ENCODE data around the gene C6. TPM values are rescaled to one million over a fixed set of nuclear protein-coding genes. Genes with fewer than 3 reads are reported as not detected.

The C6 gene
- total RNA-seq, 4 donors from 2014 or later, result 1.7 to 6.3 (median 3.1) TPM

DNA sequence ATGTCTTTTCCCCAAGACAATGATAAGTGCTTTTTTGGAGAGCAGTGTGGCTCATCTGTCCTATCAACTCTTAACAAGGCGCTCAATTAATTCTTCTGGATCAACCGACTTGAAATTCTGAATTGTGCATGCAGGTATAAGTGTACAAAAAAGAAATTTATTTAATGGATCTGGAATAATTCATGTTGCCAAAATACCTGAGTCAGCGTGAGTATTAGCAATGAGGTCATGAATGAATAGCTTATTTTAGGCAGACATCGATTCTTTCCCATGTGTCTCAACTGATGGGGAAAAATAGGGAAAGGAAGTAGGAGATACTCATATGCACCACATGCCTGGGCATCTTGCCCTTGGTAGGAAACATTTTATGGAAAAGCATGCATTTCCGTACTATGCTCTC, 68.0 kb downstream of the C6 start:
- DNase-seq (ENCODE audit: extremely low spot score), result no peak
- Histone ChIP-seq H3K27ac (replicated peaks in 1 of 4) (no peak overlapping the region), H3K4me3 (no peak overlapping the region), H3K27me3 (no peaks in the 10 kb centered on the region), H3K4me1 (no peaks in the 10 kb centered on the region), H3K9me3 (peaks cover 0 to under 1% (median 0%) of the 10 kb centered on the region in 4 donors), H3K36me3 (peaks cover 0 to 28% (median 0%) of the 10 kb centered on the region in 4 donors)
- TF ChIP-seq CTCF (IDR thresholded peaks at IDR 0.05) (no peak), POLR2AphosphoS5 (IDR thresholded peaks at IDR 0.05) (no peak), POLR2A (IDR thresholded peaks at IDR 0.05; ENCODE audit: low read depth) (no peak), EP300 (IDR thresholded peaks at IDR 0.05) (no peak)
- intact Hi-C loops (cut with DNase I), result no loop called here
- 81% methylated on average over 5 of the region's 5 CpGs for WGBS

DNA sequence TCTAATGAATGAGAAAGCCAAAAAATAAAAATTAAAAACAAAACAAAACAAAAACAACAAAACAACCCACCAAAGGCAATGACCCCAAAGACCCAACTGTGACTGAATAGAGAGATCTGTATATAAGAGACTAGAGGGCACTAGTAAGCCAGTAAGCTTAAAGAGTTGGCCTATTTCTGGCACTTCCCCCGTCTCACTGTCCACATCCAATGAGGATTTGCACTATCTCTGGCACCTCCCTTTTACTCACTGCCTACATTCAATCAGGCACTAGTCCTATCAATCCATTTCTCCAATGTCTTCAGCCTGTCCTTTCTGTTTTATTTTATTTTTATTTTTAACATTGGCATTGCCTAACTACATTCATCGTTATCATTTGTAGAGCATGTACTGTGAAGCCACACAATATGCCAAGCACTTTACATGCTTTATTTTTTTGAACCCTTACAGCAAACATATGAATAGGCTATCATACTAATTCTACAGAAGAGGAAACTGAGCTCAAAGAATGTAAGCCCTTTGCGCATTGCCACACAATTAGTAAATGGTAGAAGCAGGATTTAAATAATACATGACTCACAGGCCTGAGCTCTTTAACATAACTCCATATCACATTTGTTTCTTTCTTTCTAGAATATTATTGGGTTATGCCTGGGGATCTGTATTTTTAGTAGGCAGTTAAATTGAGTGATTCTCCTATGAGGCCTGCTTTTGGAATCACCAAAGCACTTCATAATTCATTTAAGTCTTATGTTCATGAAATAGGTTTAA, 70.0 kb downstream of the C6 start:
- Histone ChIP-seq H3K27ac (replicated peaks in 1 of 4) (no peak overlapping the region), H3K27me3 (no peaks in the 10 kb centered on the region), H3K9me3 (peaks cover 0 to 8% (median 0%) of the 10 kb centered on the region in 4 donors), H3K36me3 (peaks cover 0 to 17% (median 0%) of the 10 kb centered on the region in 4 donors), H3K4me3 (no peak overlapping the region), H3K4me1 (no peaks in the 10 kb centered on the region)
- DNase-seq (ENCODE audit: extremely low spot score), result no peak
- TF ChIP-seq CTCF (IDR thresholded peaks at IDR 0.05), result no peak
- no peak for TF ChIP-seq EP300 (IDR thresholded peaks at IDR 0.05)
- no peak for TF ChIP-seq POLR2AphosphoS5 (IDR thresholded peaks at IDR 0.05)
- no peak for TF ChIP-seq POLR2A (IDR thresholded peaks at IDR 0.05; ENCODE audit: low read depth)
- WGBS, result 75% methylated on average over 3 of the region's 3 CpGs
- intact Hi-C loops (cut with DNase I), result no loop called here

DNA sequence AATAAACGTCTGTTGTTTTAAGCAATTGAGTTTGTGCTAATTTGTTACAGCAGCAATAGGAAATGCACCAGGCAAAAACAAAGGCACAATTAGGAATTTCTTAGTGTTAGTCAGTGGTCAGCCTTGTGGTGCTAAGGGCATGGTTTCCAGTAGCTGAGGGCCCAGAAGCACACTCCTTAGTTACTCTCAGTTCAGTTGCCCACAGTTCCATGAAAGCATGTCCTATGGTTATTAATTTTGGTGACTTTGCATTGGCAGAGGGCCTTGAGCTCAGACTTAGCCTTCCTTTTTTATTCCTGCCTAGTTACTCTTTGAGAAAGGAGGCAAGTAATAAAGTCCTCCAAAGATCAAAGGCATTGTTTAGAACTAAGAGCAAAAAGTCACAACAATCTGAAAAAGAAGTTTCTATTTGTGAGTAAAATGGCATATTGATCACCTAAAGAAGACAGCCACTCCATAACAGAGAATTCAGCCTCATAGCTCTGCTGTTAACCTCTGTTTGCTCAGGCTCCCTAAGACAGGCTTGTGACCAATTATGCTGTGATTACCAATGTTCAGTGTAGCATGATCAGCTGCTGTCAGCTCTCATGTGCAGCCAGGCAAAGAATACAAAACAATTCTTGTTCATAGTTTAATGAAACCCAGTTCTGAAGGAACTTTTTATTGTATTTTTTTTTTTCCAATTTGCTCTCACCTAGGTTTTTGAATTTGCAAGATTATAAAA, 85.2 kb downstream of the C6 start:
- Histone ChIP-seq H3K4me1 (no peaks in the 10 kb centered on the region), H3K27ac (replicated peaks in 1 of 4) (no peak overlapping the region), H3K4me3 (no peak overlapping the region), H3K27me3 (no peaks in the 10 kb centered on the region), H3K36me3 (no peaks in the 10 kb centered on the region), H3K9me3 (no peaks in the 10 kb centered on the region)
- TF ChIP-seq EP300 (IDR thresholded peaks at IDR 0.05) (no peak), CTCF (IDR thresholded peaks at IDR 0.05) (no peak), POLR2AphosphoS5 (IDR thresholded peaks at IDR 0.05) (no peak), POLR2A (IDR thresholded peaks at IDR 0.05; ENCODE audit: low read depth) (no peak)
- WGBS, result 44% methylated on average over 1 of the region's 1 CpG
- intact Hi-C loops (cut with DNase I), result no loop called here
- DNase-seq (ENCODE audit: extremely low spot score), result no peak

- no peak for TF ChIP-seq CTCF (IDR thresholded peaks at IDR 0.05)
- no peak for TF ChIP-seq EP300 (IDR thresholded peaks at IDR 0.05)
- no peak for TF ChIP-seq POLR2AphosphoS5 (IDR thresholded peaks at IDR 0.05)
- no peak for TF ChIP-seq POLR2A (IDR thresholded peaks at IDR 0.05; ENCODE audit: low read depth)
- H3K27ac ChIP-seq (replicated peaks in 1 of 4), result no peak overlapping the region
- DNase-seq (ENCODE audit: extremely low spot score), result no peak
- H3K4me1 ChIP-seq, result no peaks in the 10 kb centered on the region
- H3K9me3 ChIP-seq, result no peaks in the 10 kb centered on the region
- H3K4me3 ChIP-seq, result no peak overlapping the region
- H3K27me3 ChIP-seq, result no peaks in the 10 kb centered on the region
- intact Hi-C loops (cut with DNase I), result no loop called here
- 94% methylated on average over 7 of the region's 7 CpGs for WGBS
- H3K36me3 ChIP-seq, result no peaks in the 10 kb centered on the region
These were observed 90.9 kb downstream of the C6 start for GRCh38 chr5:41122459-41122858.
